A549 (cell line): ENCODE results near the gene PCDHB3. TPM values are rescaled to one million over a fixed set of nuclear protein-coding genes. Genes with fewer than 3 reads are reported as not detected.

ENCODE experiments used
- ATAC-seq, 2 experiments: fragments of 200-7000 bp in 1 of 2; fragments of >200 bp in 1 of 2; cut with Nextera tagmentation in 1 of 2; cut with Tn5 transposase in 1 of 2; 3 replicates each; pipeline versions ENCODE4 v1.8.0 to v1.9.1; 2018 to 2020; ENCODE audit warnings: mild to moderate bottlenecking in 1 of 2, moderate library complexity in 1 of 2
- CTCF ChIA-PET: fragments of 300-600 bp; sonication (Branson Sonifier 250); formaldehyde crosslinking; extraction: SDS; loops from one replicate; lab custom pipeline; 2021; ENCODE audit warnings: antibody characterized with exemption, inconsistent platforms; lab: Yijun Ruan, JAX
- POLR2A ChIA-PET: fragments of 350-600 bp; formaldehyde crosslinking; extraction: SDS; loops from one replicate; lab custom pipeline; 2021; ENCODE audit warnings: antibody characterized with exemption, inconsistent platforms; lab: Yijun Ruan, JAX
- DNase-seq, 2 experiments: peaks; one replicate each; pipeline versions ENCODE4 v3.0.0 to v3.0.0-alpha.2; 2011 to 2016; ENCODE audit warnings: low read depth in 1 of 2, low spot score in 1 of 2
- FAIRE-seq: peaks from 2 replicates; lab custom pipeline; 2011; peaks lifted over from hg19 to GRCh38; lab: Jason Lieb, UNC
- H3K27ac ChIP-seq, 2 experiments: fragments of >200 bp; sonication (Bioruptor Twin); formaldehyde crosslinking; 3 replicates each; pipeline ENCODE4 v1.5.1; 2016 to 2017
- H3K4me1 ChIP-seq: fragments of >200 bp; sonication (Bioruptor Twin); formaldehyde crosslinking; 3 replicates; pipeline ENCODE4 v1.6.1; 2016
- H3K4me2 ChIP-seq: fragments of >200 bp; sonication (Bioruptor Twin); formaldehyde crosslinking; 3 replicates; pipeline ENCODE4 v1.6.1; 2016
- H3K4me3 ChIP-seq: fragments of >200 bp; sonication (Bioruptor Twin); formaldehyde crosslinking; 3 replicates; pipeline ENCODE4 v1.5.1; 2016
- H3K9me3 ChIP-seq: fragments of >200 bp; sonication (Bioruptor Twin); formaldehyde crosslinking; 3 replicates; pipeline ENCODE4 v1.6.1; 2016
- ATOH8 ChIP-seq: fragments of 250-450 bp; sonication (Bioruptor Pico); IDR thresholded peaks from 2 replicates; pipeline ENCODE4 v1.5.0; 2020; ENCODE audit warnings: low read depth, mild to moderate bottlenecking, moderate library complexity
- BCL3 ChIP-seq: fragments of >200 bp; sonication (Bioruptor Twin); formaldehyde crosslinking; IDR thresholded peaks from 3 replicates; pipeline ENCODE4 v1.6.1; 2016
- BHLHE40 ChIP-seq: IDR thresholded peaks from 2 replicates; pipeline ENCODE4 v1.6.1; 2012; ENCODE audit warnings: low read depth, low read length, inconsistent platforms
- CBX8 ChIP-seq: fragments of 200-600 bp; sonication (generic); IDR thresholded peaks from 2 replicates; pipeline ENCODE4 v1.6.1; 2016
- EHMT2 ChIP-seq: fragments of 200-600 bp; sonication (generic); IDR thresholded peaks from 2 replicates; pipeline ENCODE4 v1.6.1; 2016; ENCODE audit warnings: antibody characterized with exemption, low read depth, mild to moderate bottlenecking, moderate library complexity
- ELK1 ChIP-seq: fragments of 150-350 bp; IDR thresholded peaks from 2 replicates; pipeline ENCODE4 v1.6.1; 2014; ENCODE audit warnings: low read depth, mild to moderate bottlenecking, low read length
- FOSL2 ChIP-seq, 2 experiments: fragments of 450-650 bp in 1 of 2; fragments of >200 bp in 1 of 2; sonication (Bioruptor Twin) in 1 of 2; formaldehyde crosslinking; IDR thresholded peaks; 2 replicates each; pipeline versions ENCODE4 v1.5.0 to v1.6.1; 2016 to 2020; ENCODE audit warnings: mild to moderate bottlenecking in 1 of 2, moderate library complexity in 1 of 2
- FOXS1 ChIP-seq: fragments of 250-450 bp; sonication (Bioruptor Pico); IDR thresholded peaks from 2 replicates; pipeline ENCODE4 v1.5.0; 2020; ENCODE audit warnings: mild to moderate bottlenecking, moderate library complexity
- HES2 ChIP-seq: fragments of >200 bp; sonication (Bioruptor Twin); formaldehyde crosslinking; IDR thresholded peaks from 2 replicates; pipeline ENCODE4 v1.6.1; 2016
- JUNB ChIP-seq: fragments of >200 bp; sonication (Bioruptor Twin); formaldehyde crosslinking; IDR thresholded peaks from 2 replicates; pipeline ENCODE4 v1.6.1; 2016
- KDM1A ChIP-seq: fragments of 200-600 bp; sonication (generic); IDR thresholded peaks from 2 replicates; pipeline ENCODE4 v1.6.1; 2016; ENCODE audit warnings: low read depth, mild to moderate bottlenecking
- KDM5A ChIP-seq: fragments of 200-600 bp; sonication (generic); IDR thresholded peaks from 2 replicates; pipeline ENCODE4 v1.6.1; 2016; ENCODE audit warnings: antibody characterized with exemption, mild to moderate bottlenecking
- MAFK ChIP-seq: fragments of 450-650 bp; IDR thresholded peaks from 2 replicates; pipeline ENCODE4 v1.6.1; 2014; ENCODE audit not compliant: partially characterized antibody
- MAZ ChIP-seq: fragments of 150-350 bp; IDR thresholded peaks from 2 replicates; pipeline ENCODE4 v1.6.1; 2014; ENCODE audit warnings: antibody characterized with exemption, low read depth, low read length, borderline replicate concordance
- NFE2L2 ChIP-seq: fragments of 150-350 bp; conservative IDR thresholded peaks from 2 replicates; pipeline ENCODE4 v1.6.1; 2014; ENCODE audit warnings: low read length
- NR3C1 ChIP-seq: fragments of >200 bp; sonication (Bioruptor Twin); formaldehyde crosslinking; IDR thresholded peaks from 3 replicates; pipeline ENCODE4 v1.6.1; 2017
- PBX3 ChIP-seq: IDR thresholded peaks from 2 replicates; pipeline ENCODE4 v1.6.1; 2012
- POLR2A ChIP-seq: IDR thresholded peaks from 2 replicates; pipeline ENCODE4 v1.6.1; 2012; ENCODE audit warnings: mild to moderate bottlenecking, low read length
- RNF2 ChIP-seq: fragments of 200-600 bp; sonication (generic); IDR thresholded peaks from 2 replicates; pipeline ENCODE4 v1.6.1; 2016; ENCODE audit warnings: low read depth, mild to moderate bottlenecking, antibody characterized with exemption, moderate library complexity, borderline replicate concordance
- SMC3 ChIP-seq: fragments of >200 bp; sonication (Bioruptor Twin); formaldehyde crosslinking; IDR thresholded peaks from 3 replicates; pipeline ENCODE4 v1.6.1; 2018; ENCODE audit warnings: inconsistent platforms
- TFCP2L1 ChIP-seq: fragments of 250-450 bp; sonication (Bioruptor Pico); IDR thresholded peaks from 2 replicates; pipeline ENCODE4 v1.5.0; 2021; ENCODE audit warnings: mild to moderate bottlenecking
- ZNF302 ChIP-seq: fragments of 250-450 bp; sonication (Bioruptor Pico); IDR thresholded peaks from 2 replicates; pipeline ENCODE4 v1.9.0; 2021; ENCODE audit warnings: inconsistent platforms, mild to moderate bottlenecking, moderate library complexity
- ZSCAN20 ChIP-seq: fragments of 250-450 bp; sonication (Bioruptor Pico); IDR thresholded peaks from 2 replicates; pipeline ENCODE4 v1.8.0; 2022; ENCODE audit warnings: mild to moderate bottlenecking, moderate library complexity
- WGBS: methylation state at CpG from one replicate; pipeline ENCODE4 v1.1.6; 2017; ENCODE audit errors: missing lambda C conversion rate; 5-methylcytosine and 5-hydroxymethylcytosine counted together
- polyA plus RNA-seq, 4 experiments: library from polyadenylated mRNA; depleted of rRNA in 3 of 4; stranded (reverse); fragments of >200 nt; fragmentation: RNase III in 1 of 4; extraction: RNeasy Plus Mini Kit Qiagen cat#74134 plus additional on column Dnase treatment in 1 of 4; gene quantifications; 2 replicates in 3 of 4; 3 replicates in 1 of 4; pipeline ENCODE4 v1.2.3, GENCODE V29; 2011 to 2017
- TF ChIP-seq, protein P1 (sequence below): fragments of >200 bp; sonication (Bioruptor Twin); formaldehyde crosslinking; IDR thresholded peaks from 3 replicates; pipeline ENCODE4 v1.5.1; 2016
- TF ChIP-seq, protein P2 (sequence below): IDR thresholded peaks from 2 replicates; pipeline ENCODE4 v1.6.1; 2012; ENCODE audit warnings: low read depth, borderline replicate concordance

Gene PCDHB3
- polyA plus RNA-seq, 2 of the 4 experiments (the other 2 are of a cell fraction): 0.06 to 0.10 TPM

- TF ChIP-seq BCL3 (no peak), SMC3 (peak; percentile 30; the same call in 1 of the 3 replicates), RNF2 (no peak), POLR2A (no peak), CBX8 (no peak), MAZ (no peak), ELK1 (no peak), MAFK (no peak)
- TF ChIP-seq, protein P1, sequence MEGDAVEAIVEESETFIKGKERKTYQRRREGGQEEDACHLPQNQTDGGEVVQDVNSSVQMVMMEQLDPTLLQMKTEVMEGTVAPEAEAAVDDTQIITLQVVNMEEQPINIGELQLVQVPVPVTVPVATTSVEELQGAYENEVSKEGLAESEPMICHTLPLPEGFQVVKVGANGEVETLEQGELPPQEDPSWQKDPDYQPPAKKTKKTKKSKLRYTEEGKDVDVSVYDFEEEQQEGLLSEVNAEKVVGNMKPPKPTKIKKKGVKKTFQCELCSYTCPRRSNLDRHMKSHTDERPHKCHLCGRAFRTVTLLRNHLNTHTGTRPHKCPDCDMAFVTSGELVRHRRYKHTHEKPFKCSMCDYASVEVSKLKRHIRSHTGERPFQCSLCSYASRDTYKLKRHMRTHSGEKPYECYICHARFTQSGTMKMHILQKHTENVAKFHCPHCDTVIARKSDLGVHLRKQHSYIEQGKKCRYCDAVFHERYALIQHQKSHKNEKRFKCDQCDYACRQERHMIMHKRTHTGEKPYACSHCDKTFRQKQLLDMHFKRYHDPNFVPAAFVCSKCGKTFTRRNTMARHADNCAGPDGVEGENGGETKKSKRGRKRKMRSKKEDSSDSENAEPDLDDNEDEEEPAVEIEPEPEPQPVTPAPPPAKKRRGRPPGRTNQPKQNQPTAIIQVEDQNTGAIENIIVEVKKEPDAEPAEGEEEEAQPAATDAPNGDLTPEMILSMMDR: peak; percentile 58
Observed at GRCh38 chr5:141094481-141095262, 5.6 kb upstream of the PCDHB3 start, which contains the start of gene PCDHB2 (continued).

GRCh38 chr5:141095263-141095641, 5.0 kb upstream of the PCDHB3 start:
- ATAC-seq: peak in 1 of 2 experiments; percentile 45; a peak in 3 of 6 replicates
- no peaks in the 10 kb centered on the region for H3K4me1 ChIP-seq
- peaks cover 13% of the 10 kb centered on the region; the same call in 2 of the 3 replicates for H3K9me3 ChIP-seq
- peak overlapping the region; percentile 60 for H3K4me3 ChIP-seq
- no peak for TF ChIP-seq FOXS1 (CRISPR knock-in tag)
- no peak for TF ChIP-seq NR3C1
- TF ChIP-seq HES2: no peak
- TF ChIP-seq KDM1A: no peak
- no peak for TF ChIP-seq CBX8
- TF ChIP-seq ZNF302 (CRISPR knock-in tag): no peak
- TF ChIP-seq, protein P1: no peak
- TF ChIP-seq ELK1: no peak
- no peak for TF ChIP-seq ATOH8
- TF ChIP-seq EHMT2: no peak
- no peak for TF ChIP-seq ZSCAN20 (CRISPR knock-in tag)
- no peak for TF ChIP-seq JUNB
- no peak for TF ChIP-seq NFE2L2
- TF ChIP-seq FOSL2 (IDR thresholded peaks at IDR 0.05): no peak
- TF ChIP-seq FOSL2 (CRISPR knock-in tag; IDR thresholded peaks at IDR 0.05): no peak
- TF ChIP-seq BHLHE40: no peak
- TF ChIP-seq, protein P2, sequence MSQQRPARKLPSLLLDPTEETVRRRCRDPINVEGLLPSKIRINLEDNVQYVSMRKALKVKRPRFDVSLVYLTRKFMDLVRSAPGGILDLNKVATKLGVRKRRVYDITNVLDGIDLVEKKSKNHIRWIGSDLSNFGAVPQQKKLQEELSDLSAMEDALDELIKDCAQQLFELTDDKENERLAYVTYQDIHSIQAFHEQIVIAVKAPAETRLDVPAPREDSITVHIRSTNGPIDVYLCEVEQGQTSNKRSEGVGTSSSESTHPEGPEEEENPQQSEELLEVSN: no peak
- no peak for TF ChIP-seq PBX3
- TF ChIP-seq KDM5A: no peak
- no peak for TF ChIP-seq MAFK
- TF ChIP-seq TFCP2L1: no peak
- TF ChIP-seq, all 56 proteins: peak for 0
- peak overlapping the region; percentile 69 for H3K4me2 ChIP-seq
- FAIRE-seq: no peak
- peak overlapping the region in 1 of 2 experiments; percentile 82; a peak in 2 of 6 replicates for H3K27ac ChIP-seq
- CTCF ChIA-PET: interaction anchor here (0.6 to 2.2 kb wide), 19 partner anchors 9 to 592 kb away, joined by 3 to 18 read pairs (median 4); partner anchors contain the start of genes PCDHA5, PCDHB6 and TAF7
- POLR2A ChIA-PET: interaction anchor here (1.2 to 1.5 kb wide), 2 partner anchors 11 to 225 kb away, joined by 4 read pairs; partner anchors contain the start of gene TAF7
- no peak for DNase-seq
- 69% methylated on average over 12 of the region's 12 CpGs for WGBS
